ENCODE results near the gene HNRNPH2. TPM values are rescaled to one million over a fixed set of nuclear protein-coding genes. Genes with fewer than 3 reads are reported as not detected.

The HNRNPH2 gene
- total and polyA plus RNA-seq, 9 of the 15 experiments (the other 6 are each of a cell fraction or from before 2014, with no cell fraction given): 40.0 to 130 (median 60.3) TPM

- TF ChIP-seq CUX1 (CRISPR knock-in tag; IDR thresholded peaks at IDR 0.05): no peak
- TF ChIP-seq NCOA1 (IDR thresholded peaks at IDR 0.05; ENCODE audit: low read depth): peak; percentile 86
- TF ChIP-seq ZNF431 (CRISPR knock-in tag; IDR thresholded peaks at IDR 0.05): no peak
- TF ChIP-seq NFE2 (IDR thresholded peaks at IDR 0.05; ENCODE audit: low read depth): peak; percentile 84
- no peak for TF ChIP-seq CGGBP1 (CRISPR knock-in tag; IDR thresholded peaks at IDR 0.05)
- TF ChIP-seq RNF219 (CRISPR knock-in tag; IDR thresholded peaks at IDR 0.05): no peak
- no peak for TF ChIP-seq ZKSCAN8 (CRISPR knock-in tag; IDR thresholded peaks at IDR 0.05)
- TF ChIP-seq PTBP1 (IDR thresholded peaks at IDR 0.05; ENCODE audit: low read depth, low read length): no peak
- TF ChIP-seq TEAD2 (tag; IDR thresholded peaks at IDR 0.05): no peak
- TF ChIP-seq HNRNPL (IDR thresholded peaks at IDR 0.05; ENCODE audit: low read depth, low read length): no peak
- no peak for TF ChIP-seq ZBTB11 (CRISPR knock-in tag; IDR thresholded peaks at IDR 0.05)
- no peak for TF ChIP-seq EWSR1 (IDR thresholded peaks at IDR 0.05; ENCODE audit: borderline replicate concordance, low read depth, partially characterized antibody)
- TF ChIP-seq PHF21A (IDR thresholded peaks at IDR 0.05; ENCODE audit: borderline replicate concordance, low read depth): no peak
Observed at GRCh38 chrX:101407748-101408531, at the start of gene HNRNPH2, which contains the start of gene GLA (continued).

All from K562 (cell line).